HG02759 (cell line): ENCODE data around the gene POU6F2.

Experiments
- ATAC-seq: cut with Tn5 transposase; IDR thresholded peaks from one replicate; pipeline ENCODE4 v1.9.1; 2021; ENCODE audit warnings: mild to moderate bottlenecking, moderate library complexity; ENCODE audit not compliant: unreplicated experiment

POU6F2 gene

DNA sequence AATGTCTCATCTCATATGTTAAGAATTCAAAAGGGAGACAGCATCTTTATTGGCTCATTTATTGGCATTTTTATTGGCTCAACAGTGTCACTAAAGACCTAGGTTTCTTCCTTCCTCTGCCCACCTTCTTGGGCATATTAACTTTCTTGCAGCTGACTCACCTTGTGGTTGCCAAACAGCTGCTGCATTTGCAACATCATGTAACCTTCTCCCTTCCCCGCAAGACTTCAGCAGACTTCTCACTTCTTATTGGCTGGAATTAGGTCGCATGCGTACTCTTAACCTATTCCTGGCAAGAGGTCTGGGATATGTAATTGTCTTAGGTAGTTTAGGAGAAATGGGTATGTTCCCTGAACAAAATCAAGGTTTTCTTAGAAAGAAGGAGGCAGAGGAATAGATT lies 263.2 kb downstream of the POU6F2 start:
- ATAC-seq: no peak

- ATAC-seq: no peak
Observed at GRCh38 chr7:39247576-39247975, 269.9 kb downstream of the POU6F2 start.

DNA sequence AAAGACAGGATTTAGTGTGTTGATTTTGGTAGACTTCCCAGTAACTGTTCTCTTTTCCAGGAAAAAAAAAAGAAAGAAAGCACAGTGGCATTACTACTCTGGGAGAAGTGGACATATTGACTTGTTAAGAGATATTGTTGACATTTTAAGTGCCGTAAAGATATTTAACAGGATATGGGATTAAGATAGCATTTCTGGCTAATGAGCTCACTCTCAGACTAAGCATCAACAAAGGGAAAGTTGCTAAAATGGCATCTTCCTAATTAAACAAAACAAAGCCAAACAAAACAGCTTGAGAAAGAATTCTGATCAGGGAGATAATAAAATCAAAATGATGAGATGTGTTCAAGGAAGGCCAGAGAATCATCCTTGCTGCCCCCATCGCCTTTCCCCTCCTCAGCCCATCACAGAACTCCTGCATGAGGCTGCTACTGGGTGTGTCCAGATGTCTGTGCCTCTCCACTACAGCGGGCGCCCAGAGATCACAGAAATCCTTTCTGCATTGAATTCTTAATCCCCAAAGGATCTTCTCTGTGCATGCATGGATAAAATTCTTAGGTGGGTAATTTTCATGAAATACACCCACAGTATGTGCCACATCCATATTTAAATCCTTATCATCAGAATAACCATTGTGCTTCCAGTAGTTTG lies 270.5 kb downstream of the POU6F2 start:
- no peak for ATAC-seq

DNA sequence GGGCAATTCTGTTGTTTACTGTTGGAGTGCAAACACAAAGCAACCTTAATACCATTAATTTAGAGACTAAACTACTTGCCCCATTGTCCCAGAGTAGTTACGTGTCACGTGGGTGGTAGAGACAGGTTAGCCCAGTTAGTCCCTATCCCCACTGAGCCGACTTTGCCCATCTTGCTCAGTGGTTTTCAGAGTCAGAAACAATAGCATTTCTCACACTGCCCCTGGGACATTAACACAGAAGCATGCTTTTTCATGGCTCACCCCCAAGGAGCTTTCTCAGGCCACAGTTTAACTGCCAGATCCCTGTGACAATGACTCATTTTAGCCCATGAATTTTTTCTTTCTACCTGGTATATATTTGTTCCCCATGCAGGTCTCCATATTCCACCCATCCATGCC lies 271.0 kb downstream of the POU6F2 start:
- ATAC-seq: no peak

GRCh38 chr7:39249635-39250152 lies 272.0 kb downstream of the POU6F2 start:
- ATAC-seq: no peak

- no peak for ATAC-seq
Observed at GRCh38 chr7:39252916-39253315, 275.2 kb downstream of the POU6F2 start.

GRCh38 chr7:39259391-39260003 lies 281.8 kb downstream of the POU6F2 start:
- ATAC-seq: no peak

GRCh38 chr7:39260279-39260844 lies 282.7 kb downstream of the POU6F2 start:
- no peak for ATAC-seq

DNA sequence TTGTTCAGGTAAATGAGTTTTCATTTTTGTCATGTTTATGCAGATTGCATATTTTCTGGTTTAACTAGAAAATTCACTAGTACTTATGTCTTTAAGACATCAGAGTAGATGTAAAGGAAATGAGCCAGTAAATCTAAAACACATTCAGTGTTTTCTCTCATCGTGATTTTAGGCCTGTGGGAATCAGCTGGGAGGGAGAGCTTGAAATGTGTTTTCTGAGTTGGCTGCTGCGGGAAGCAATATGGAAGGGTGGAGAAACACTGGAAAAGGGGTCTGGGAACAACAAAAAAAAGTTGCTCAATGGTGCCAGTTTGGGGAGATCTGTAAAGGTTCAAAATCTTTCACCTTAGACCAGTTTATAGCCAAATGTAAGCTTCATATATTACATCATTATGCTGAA lies 284.1 kb downstream of the POU6F2 start:
- ATAC-seq: no peak

GRCh38 chr7:39265641-39266591 lies 288.2 kb downstream of the POU6F2 start:
- no peak for ATAC-seq

DNA sequence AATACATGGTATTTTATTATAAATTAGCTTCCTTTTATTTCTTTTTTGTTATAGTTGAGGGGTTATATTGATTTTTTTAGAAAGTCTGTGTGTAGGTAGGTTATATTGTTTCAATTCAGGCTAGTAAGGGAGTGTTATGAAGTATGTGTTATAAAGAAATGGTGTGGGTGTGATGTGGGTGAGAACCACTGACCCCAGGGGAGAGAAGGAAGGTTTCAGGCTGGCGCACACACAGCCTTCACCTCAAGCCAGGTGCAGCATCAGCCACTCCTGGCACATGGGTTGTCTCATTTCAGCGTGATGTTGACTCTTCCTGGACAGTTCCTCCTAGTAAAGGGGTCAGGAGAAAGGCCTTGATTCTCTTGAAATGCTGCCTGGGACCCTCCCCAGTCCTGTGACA lies 291.3 kb downstream of the POU6F2 start:
- no peak for ATAC-seq

- ATAC-seq: no peak
Observed at GRCh38 chr7:39270018-39270417, 292.3 kb downstream of the POU6F2 start.

- no peak for ATAC-seq
Observed at GRCh38 chr7:39271402-39271801, 293.7 kb downstream of the POU6F2 start.

DNA sequence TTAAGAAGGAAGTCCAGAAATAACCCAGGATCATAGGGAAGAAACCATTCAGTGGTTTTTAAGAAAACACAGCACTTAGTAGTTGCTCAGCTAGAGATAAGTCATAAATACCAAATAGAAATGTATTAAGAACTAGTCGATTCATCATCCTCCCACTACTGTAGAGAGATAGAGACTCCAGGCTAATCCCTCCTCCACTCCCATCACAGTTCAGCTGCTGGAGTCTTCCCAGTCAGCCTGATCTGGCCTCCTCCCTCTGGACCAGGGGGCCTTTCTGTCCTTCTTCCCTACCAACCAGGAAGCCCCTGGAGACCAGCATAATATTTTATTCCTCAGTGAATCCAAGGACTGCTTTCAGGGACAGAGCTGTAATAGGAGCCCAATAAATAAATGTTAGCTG lies 294.4 kb downstream of the POU6F2 start:
- ATAC-seq: no peak

DNA sequence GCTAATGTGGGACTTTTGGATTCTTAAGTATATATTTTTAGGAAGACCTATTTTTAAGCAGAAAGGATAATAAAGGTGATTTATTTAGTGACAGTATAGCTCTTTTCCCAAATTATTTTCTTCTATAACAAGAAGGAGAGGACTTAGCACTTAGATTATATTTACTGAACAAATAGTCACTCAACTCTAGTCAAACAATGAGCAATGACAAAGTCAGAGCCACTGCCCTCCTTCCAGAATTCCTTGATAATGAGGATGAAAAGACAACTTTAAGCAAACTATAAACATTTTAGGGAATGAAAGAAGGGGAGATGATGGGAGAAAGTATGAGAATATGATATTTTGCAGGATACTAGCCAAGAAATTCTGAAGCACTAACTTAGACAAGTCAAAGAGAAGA lies 295.0 kb downstream of the POU6F2 start:
- no peak for ATAC-seq

DNA sequence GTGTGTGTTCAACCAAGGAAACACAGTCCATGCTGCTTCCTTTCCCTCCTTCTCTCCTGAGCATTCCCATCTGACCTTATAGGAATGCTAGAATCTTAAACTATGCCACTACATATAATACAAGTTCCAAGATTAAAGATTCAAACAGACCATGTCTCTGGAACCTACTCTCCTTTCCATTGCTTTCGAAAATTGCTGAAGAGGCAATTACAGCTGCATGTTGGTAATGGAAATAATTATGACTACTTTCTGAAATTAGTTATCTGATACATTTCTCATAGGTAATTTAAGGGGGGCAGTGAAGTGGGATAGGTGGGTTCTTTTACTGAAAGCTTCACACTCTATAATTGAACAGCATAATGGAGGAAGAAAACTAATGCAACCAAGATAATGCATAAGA lies 302.6 kb downstream of the POU6F2 start:
- no peak for ATAC-seq

- ATAC-seq: no peak
Observed at GRCh38 chr7:39285256-39285655, 307.5 kb downstream of the POU6F2 start.

- ATAC-seq: no peak
Observed at GRCh38 chr7:39288303-39288702, 310.6 kb downstream of the POU6F2 start.

GRCh38 chr7:39291628-39292410 lies 314.1 kb downstream of the POU6F2 start:
- no peak for ATAC-seq

DNA sequence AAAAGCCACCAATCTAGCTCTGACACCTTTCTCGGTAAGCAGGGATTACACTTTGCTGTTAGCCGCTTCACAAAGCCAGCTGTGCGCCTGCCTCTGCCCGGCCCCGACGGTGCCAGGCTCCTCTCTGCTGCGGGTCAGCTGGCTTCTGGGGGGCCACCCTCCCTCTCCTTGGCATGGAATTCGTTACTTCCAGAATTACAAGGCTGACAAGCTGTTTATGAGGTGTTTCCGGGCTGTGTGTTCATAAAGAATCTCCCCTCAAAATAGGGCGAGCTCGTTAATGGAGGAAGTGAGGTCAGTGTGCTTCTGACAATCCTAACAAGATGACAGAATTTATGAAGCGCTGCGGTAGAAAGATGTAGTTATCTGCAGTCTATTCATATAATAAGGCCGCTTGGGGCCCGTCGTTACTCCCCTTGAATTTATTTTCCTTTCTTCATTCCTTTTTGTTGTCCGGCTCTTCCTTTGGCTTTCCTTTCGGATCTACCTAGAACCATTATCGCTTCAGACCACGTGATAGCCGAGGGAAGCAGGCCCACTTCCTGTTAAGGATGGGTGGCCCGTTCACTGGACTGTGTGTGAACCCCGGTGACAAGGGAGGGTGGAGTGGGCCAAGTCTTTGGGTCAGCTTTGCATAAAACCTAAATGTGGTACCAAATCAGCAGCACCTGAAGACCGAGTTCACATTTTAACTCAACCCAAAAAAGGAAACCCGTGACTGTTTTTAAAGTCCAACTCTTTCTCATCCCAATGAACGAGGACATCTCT lies 315.5 kb downstream of the POU6F2 start:
- ATAC-seq: no peak
